Immature natural killer cell (primary cell): ENCODE results near the gene SCYGR5. TPM values are rescaled to one million over a fixed set of nuclear protein-coding genes. Genes with fewer than 3 reads are reported as not detected.
"Not testable (repeated sequence)": the region's sequence is repeated elsewhere in the genome, so short reads cannot be mapped to it uniquely, and the experiment has no call there.

Experiments
- DNase-seq, 3 donors: peaks; one replicate each; pipeline ENCODE4 v3.0.0; 2022; ENCODE audit warnings: mixed read lengths in 1 of 3
- H3K27ac Mint-ChIP-seq, 6 donors: one replicate each; pipeline ENCODE4 v1.8.0; 2020; ENCODE audit warnings: mixed read lengths in 6 of 6, mild to moderate bottlenecking in 5 of 6, inconsistent platforms in 4 of 6, moderate library complexity in 3 of 6
- H3K27me3 Mint-ChIP-seq, 3 donors: one replicate each; pipeline ENCODE4 v1.8.0; 2020 to 2021; ENCODE audit warnings: low read depth in 3 of 3, mild to moderate bottlenecking in 3 of 3, mixed read lengths in 3 of 3, moderate library complexity in 3 of 3, inconsistent platforms in 1 of 3
- H3K36me3 Mint-ChIP-seq, 3 donors: one replicate each; pipeline ENCODE4 v1.8.0; 2020; ENCODE audit warnings: mixed read lengths in 3 of 3, inconsistent platforms in 2 of 3, mild to moderate bottlenecking in 2 of 3
- H3K4me1 Mint-ChIP-seq, 2 donors: one replicate each; pipeline ENCODE4 v1.8.0; 2020; ENCODE audit warnings: inconsistent platforms in 2 of 2, mild to moderate bottlenecking in 2 of 2, mixed read lengths in 2 of 2, moderate library complexity in 1 of 2
- H3K4me3 Mint-ChIP-seq, 5 donors: one replicate each; pipeline ENCODE4 v1.8.0; 2020; ENCODE audit warnings: mild to moderate bottlenecking in 5 of 5, mixed read lengths in 5 of 5, inconsistent platforms in 3 of 5, moderate library complexity in 3 of 5
- H3K9me3 Mint-ChIP-seq, 6 donors: one replicate each; pipeline ENCODE4 v1.8.0; 2020; ENCODE audit warnings: mild to moderate bottlenecking in 6 of 6, mixed read lengths in 6 of 6, inconsistent platforms in 4 of 6, moderate library complexity in 3 of 6
- polyA plus RNA-seq, 3 donors: library from polyadenylated mRNA; unstranded; fragments of 300-500 nt; fragmentation: Illumina TruSeq; gene quantifications; one replicate each; pipeline ENCODE4 v1.2.3, GENCODE V29; 2021

The SCYGR5 gene, protein sequence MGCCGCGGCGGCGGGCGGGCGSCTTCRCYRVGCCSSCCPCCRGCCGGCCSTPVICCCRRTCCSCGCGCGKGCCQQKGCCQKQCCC
- polyA plus RNA-seq: not detected

DNA sequence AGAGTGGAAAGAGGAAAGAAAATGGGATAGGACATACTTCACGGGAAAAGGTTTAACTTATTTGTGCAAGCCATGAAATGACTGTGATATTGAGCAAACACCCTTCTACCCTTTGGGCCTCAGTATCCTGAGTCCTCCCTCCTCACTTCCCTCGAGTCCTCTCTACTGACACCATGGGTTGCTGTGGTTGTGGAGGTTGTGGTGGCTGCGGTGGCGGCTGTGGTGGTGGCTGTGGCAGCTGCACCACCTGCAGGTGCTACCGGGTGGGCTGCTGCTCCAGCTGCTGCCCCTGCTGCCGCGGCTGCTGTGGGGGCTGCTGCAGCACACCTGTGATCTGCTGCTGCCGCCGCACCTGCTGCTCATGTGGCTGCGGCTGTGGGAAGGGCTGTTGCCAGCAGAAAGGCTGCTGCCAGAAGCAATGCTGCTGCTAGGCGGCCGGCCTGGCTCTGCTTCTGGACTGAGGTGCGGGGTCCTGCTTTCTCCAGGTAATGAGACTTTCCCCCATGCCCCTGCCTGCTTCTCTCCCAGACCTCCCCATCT is at the start of gene SCYGR5:
TSS of gene SCYGR5 (plus strand) at position 174 of the 540 bp plus-strand sequence. CDS start at position 174, 0 bp downstream.
- not testable (repeated sequence) for H3K4me1 Mint-ChIP-seq, H3K4me3 Mint-ChIP-seq, H3K27me3 Mint-ChIP-seq, H3K36me3 Mint-ChIP-seq, H3K9me3 Mint-ChIP-seq, DNase-seq, H3K27ac Mint-ChIP-seq

DNA sequence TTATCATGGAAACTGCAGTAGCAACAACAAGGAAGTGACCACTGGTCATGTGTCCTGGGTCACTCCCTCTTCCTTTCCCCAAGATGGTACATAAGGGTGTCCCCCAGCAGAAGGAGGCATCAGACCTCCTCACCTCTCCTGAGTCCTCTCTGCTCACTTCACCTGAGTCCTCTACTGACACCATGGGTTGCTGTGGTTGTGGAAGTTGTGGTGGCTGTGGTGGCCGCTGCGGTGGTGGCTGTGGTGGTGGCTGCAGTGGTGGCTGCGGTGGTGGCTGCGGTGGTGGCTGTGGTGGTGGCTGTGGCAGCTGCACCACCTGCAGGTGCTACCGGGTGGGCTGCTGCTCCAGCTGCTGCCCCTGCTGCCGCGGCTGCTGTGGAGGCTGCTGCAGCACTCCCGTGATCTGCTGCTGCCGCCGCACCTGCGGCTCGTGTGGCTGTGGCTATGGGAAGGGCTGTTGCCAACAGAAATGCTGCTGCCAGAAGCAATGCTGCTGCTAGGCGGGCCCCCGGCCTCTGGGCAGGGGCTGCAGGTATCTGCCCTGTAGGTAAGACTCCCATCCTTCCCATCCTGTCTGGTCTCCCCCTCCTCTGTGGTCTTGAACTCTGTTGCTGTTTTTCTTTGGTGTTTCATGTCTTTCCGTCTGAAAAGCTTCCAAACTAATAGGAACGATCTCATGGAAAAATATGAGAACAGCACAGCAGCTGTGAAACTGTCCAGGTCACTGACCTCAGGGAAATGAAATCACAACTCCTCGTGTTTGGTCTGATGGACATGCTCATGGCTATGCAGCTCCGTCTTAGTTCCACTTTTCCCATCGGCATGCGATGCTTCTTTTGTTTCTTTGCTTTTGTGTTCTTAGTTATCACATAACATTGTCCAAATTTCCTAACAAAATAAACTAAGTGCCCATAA is 49.0 kb upstream of the SCYGR5 start, which contains the start of gene SCYGR4:
TSS of gene SCYGR4 (plus strand) at position 183 of the 915 bp plus-strand sequence. CDS start at position 183, 0 bp downstream.
- H3K27ac Mint-ChIP-seq: no peak within 1 kb of the TSS
- no peak for DNase-seq
- H3K4me1 Mint-ChIP-seq: no peaks in the 10 kb centered on the region
- peaks cover 0 to 3% (median 0%) of the 10 kb centered on the region in 6 donors for H3K9me3 Mint-ChIP-seq
- peaks cover 2 to 5% (median 3%) of the 10 kb centered on the region in 3 donors for H3K27me3 Mint-ChIP-seq
- no peak within 1 kb of the TSS for H3K4me3 Mint-ChIP-seq
- no peaks in the 10 kb centered on the region for H3K36me3 Mint-ChIP-seq

DNA sequence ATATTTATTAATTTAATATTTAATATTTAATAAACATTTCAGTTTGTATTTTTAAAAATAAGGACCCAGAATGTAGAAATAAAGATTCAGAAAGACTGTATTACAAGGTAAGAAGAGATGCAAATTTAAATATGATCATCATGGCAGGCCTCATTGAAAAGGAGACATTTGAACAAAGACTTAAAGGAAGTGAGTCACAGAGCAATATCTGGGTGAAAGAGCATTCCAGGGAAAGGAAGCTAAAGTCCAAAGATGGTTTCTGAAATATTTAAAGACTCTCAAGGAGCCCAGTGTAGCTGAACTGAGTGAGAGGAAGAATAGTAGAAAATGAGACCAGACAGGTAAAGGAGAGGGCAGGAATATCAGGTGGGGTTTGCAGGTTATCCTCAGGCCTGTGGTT is 43.4 kb upstream of the SCYGR5 start:
- H3K36me3 Mint-ChIP-seq: no peaks in the 10 kb centered on the region
- no peak overlapping the region for H3K4me3 Mint-ChIP-seq
- peaks cover 2 to 6% (median 2%) of the 10 kb centered on the region in 3 donors for H3K27me3 Mint-ChIP-seq
- no peak overlapping the region for H3K27ac Mint-ChIP-seq
- H3K4me1 Mint-ChIP-seq: no peaks in the 10 kb centered on the region
- no peak for DNase-seq
- H3K9me3 Mint-ChIP-seq: no peaks in the 10 kb centered on the region

DNA sequence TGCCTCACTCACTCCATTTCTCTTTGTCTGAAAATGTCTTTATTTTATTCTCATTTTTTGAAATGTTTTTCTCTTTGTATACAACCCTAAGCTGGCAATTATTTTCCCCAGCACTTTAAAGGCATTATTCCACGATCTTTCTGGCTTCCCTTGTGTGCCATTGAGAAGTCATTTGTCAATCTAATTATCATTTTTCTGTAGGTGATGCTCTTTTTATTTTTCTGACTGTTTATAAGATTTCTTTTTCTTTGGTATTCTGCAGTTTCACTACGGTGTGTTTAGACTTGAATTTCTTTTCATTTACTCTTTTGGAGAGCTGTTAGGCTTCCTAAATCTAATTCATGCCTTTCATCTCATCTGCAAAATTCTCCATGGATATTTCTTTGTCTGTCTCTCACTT is 41.2 kb upstream of the SCYGR5 start:
- Mint-ChIP-seq H3K4me3 (no peak overlapping the region), H3K27me3 (peaks cover 2 to 7% (median 2%) of the 10 kb centered on the region in 3 donors), H3K36me3 (no peaks in the 10 kb centered on the region), H3K27ac (no peak overlapping the region), H3K4me1 (no peaks in the 10 kb centered on the region), H3K9me3 (no peaks in the 10 kb centered on the region)
- no peak for DNase-seq

DNA sequence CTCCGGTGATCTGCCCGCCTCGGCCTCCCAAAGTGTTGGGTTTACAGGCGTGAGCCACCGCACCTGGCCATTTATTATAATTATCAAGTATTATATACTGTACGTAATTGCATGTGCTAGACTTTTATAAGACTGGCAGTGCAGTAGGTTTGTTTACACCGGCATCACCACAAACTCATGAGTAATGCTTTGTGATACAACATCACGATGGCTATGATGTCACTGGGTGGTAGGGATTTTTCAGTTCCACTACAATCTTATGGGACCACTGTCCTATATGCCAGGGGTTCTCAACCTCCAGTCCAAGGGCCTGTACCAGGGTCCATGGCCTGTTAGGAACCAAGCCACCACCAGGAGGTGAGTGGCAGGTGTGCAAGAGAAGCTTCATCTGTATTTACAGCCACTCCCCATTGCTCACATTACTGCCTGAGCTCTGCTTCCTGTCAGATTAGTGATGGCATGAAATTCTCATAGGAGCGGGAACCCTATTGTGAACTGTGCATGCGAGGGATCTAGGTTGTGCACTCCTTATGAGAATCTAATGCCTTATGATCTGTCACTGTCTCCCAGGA is 39.9 kb upstream of the SCYGR5 start:
- Mint-ChIP-seq H3K36me3 (no peaks in the 10 kb centered on the region), H3K4me1 (no peaks in the 10 kb centered on the region), H3K27ac (no peak overlapping the region), H3K4me3 (no peak overlapping the region), H3K9me3 (no peaks in the 10 kb centered on the region), H3K27me3 (peaks cover 2 to 8% (median 3%) of the 10 kb centered on the region in 3 donors)
- DNase-seq: no peak

DNA sequence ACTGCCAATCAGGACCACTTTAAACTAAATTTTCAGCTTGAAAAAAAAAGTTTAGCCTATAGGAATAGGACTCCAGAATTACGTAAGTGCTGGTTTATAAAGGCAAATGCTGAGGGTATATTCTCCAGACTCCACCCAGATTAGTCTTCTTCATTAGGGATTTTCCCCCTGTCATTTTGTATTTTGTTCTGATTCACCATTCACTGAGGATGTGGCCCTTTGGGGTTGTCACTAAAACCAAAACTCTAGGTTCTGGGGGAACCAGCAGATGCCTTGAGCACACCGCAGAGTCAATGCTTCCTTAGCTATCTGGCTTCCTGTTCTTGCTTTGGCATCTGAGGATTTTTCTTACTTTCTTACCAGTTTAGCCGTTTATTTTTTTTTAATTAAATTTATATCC is 38.8 kb upstream of the SCYGR5 start:
- Mint-ChIP-seq H3K27me3 (peaks cover 0 to 8% (median 3%) of the 10 kb centered on the region in 3 donors), H3K9me3 (no peaks in the 10 kb centered on the region), H3K36me3 (no peaks in the 10 kb centered on the region), H3K4me3 (no peak overlapping the region), H3K27ac (no peak overlapping the region), H3K4me1 (no peaks in the 10 kb centered on the region)
- no peak for DNase-seq

DNA sequence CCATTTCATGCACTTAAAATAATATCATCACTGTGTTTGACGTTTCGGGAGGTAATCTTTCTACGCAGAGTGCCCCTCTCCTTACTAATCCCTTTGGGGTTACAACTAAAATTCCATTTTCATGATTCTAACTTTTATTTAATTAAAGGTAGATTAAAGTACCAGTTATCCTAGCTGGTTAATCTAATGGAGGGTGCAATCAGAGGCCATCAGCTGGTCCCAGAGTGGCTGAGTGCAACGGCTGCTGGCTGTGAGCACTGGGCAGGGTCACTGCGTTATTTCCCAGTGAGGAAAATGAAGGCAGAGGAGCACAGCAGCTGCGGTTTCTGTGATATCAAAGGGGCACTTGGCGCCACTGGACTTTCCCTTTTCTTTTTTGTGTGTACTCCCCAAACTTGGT is 37.2 kb upstream of the SCYGR5 start:
- no peak for DNase-seq
- no peaks in the 10 kb centered on the region for H3K9me3 Mint-ChIP-seq
- H3K27me3 Mint-ChIP-seq: peaks cover 0 to 6% (median 3%) of the 10 kb centered on the region in 3 donors
- no peaks in the 10 kb centered on the region for H3K4me1 Mint-ChIP-seq
- no peak overlapping the region for H3K27ac Mint-ChIP-seq
- H3K4me3 Mint-ChIP-seq: no peak overlapping the region
- H3K36me3 Mint-ChIP-seq: no peaks in the 10 kb centered on the region

DNA sequence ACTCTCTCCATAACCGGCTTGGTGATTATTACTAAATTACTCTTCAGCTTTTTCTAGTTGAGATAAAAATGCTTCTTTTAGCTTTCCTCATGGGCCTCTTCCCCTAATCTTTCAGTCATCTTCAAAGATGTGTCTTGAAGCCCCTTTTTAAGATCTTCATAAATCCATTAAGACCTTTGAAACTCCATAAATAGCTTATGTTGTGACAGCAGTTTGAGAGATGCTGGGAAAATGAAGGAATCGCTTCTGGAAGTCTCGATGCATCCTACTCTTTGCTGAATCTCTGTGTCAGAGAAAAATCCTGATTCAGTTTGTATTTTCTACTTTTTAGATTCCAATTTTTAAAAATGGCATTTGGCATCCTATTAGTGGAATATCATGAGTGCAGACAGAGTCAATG is 36.3 kb upstream of the SCYGR5 start:
- DNase-seq: no peak
- H3K27me3 Mint-ChIP-seq: peaks cover 0 to 6% (median 3%) of the 10 kb centered on the region in 3 donors
- H3K9me3 Mint-ChIP-seq: no peaks in the 10 kb centered on the region
- H3K4me1 Mint-ChIP-seq: no peaks in the 10 kb centered on the region
- H3K27ac Mint-ChIP-seq: no peak overlapping the region
- no peak overlapping the region for H3K4me3 Mint-ChIP-seq
- no peaks in the 10 kb centered on the region for H3K36me3 Mint-ChIP-seq

DNA sequence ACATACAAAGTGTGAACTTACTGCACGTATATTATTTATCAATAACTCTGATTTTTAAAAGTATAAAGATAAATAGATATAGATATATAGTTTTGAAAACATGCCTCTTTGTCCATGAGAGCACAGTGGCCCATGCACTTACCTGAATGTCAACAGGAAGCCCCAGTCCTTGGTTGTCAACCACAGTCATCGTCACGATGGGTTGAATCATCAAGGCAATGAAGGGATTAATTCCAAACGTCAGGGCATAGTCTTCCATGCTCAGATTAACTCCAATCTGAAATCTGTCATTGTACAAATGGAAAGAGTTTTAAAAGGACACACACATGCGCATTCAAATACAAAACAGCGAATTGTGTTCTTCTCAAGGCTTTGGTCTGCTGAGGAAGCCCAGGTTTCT is 33.8 kb upstream of the SCYGR5 start:
- DNase-seq: no peak
- Mint-ChIP-seq H3K27ac (no peak overlapping the region), H3K4me1 (no peaks in the 10 kb centered on the region), H3K9me3 (no peaks in the 10 kb centered on the region), H3K27me3 (peaks cover 2 to 6% (median 5%) of the 10 kb centered on the region in 3 donors), H3K4me3 (no peak overlapping the region), H3K36me3 (no peaks in the 10 kb centered on the region)

DNA sequence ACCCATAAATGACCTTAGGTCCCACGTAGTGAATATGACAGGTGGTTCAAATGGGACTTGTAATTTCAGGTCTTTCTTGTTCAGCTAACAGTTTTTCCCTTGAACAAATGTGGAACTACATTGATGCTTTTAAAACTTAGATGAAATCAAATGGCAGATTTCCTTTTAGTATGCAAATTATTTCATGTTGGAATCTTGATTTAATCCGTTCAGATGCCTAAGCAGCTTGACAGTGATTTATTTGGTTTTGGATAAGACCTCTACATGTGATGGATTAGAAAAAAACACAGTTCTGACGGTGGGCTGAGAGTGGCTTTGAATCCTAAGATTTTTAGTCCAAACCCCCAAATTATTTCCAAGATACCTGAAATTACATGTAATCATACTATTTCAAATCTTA is 32.4 kb upstream of the SCYGR5 start:
- H3K36me3 Mint-ChIP-seq: no peaks in the 10 kb centered on the region
- no peak for DNase-seq
- H3K27ac Mint-ChIP-seq: no peak overlapping the region
- no peaks in the 10 kb centered on the region for H3K4me1 Mint-ChIP-seq
- peaks cover 3 to 6% (median 6%) of the 10 kb centered on the region in 3 donors for H3K27me3 Mint-ChIP-seq
- no peaks in the 10 kb centered on the region for H3K9me3 Mint-ChIP-seq
- H3K4me3 Mint-ChIP-seq: no peak overlapping the region

DNA sequence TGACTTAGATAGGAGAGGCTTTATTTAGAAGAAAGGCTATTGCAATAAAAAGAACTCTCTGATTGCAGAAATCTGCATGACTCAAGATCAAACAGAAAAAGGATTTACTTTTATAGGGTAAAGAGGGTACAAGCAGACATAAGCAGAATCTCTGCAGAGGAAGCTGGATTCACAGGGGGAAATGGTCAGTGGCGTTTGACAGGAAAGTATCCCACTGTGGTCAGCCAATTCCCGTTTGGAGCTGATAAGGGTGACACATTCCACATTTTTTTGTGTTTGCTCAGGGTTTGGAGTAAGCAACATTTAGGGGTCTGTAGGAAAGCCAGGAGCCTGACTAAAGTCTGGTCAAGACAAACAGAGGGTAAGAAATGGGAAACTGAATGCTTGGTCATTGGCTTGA is 23.9 kb upstream of the SCYGR5 start:
- no peak for DNase-seq
- H3K36me3 Mint-ChIP-seq: no peaks in the 10 kb centered on the region
- H3K4me1 Mint-ChIP-seq: no peaks in the 10 kb centered on the region
- H3K27ac Mint-ChIP-seq: no peak overlapping the region
- no peak overlapping the region for H3K4me3 Mint-ChIP-seq
- peaks cover 0 to 5% (median 3%) of the 10 kb centered on the region in 3 donors for H3K27me3 Mint-ChIP-seq
- no peaks in the 10 kb centered on the region for H3K9me3 Mint-ChIP-seq

DNA sequence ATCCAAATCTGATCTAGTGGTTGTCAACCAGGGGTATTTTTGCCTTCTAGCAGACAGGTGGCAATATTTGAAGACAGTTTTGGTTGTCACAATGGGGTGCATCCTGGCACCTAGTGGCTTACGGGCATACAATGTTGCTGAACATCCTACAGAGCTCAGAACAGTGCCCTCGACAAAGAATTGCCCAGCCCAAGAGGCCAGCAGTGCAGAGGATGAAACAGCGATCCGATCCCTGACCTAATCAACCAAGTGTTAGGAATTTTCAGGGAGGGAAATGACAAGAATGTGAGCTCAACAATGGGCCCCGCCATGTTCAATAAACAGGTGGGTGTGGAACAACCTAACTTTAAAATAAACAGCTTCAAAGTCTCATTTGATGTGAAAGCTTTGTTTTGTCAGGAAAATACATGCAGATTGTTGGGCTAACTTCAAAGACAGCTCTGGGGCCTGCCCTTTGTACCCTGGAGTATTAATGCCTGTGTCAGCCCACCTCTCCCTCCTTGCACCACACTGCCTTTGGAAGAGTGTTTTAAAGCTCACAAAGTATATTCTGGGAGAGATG is 22.5 kb upstream of the SCYGR5 start:
- H3K27ac Mint-ChIP-seq: no peak overlapping the region
- DNase-seq: no peak
- no peaks in the 10 kb centered on the region for H3K36me3 Mint-ChIP-seq
- H3K4me3 Mint-ChIP-seq: no peak overlapping the region
- no peaks in the 10 kb centered on the region for H3K4me1 Mint-ChIP-seq
- H3K27me3 Mint-ChIP-seq: peaks cover 0 to 2% (median 2%) of the 10 kb centered on the region in 3 donors
- no peaks in the 10 kb centered on the region for H3K9me3 Mint-ChIP-seq

DNA sequence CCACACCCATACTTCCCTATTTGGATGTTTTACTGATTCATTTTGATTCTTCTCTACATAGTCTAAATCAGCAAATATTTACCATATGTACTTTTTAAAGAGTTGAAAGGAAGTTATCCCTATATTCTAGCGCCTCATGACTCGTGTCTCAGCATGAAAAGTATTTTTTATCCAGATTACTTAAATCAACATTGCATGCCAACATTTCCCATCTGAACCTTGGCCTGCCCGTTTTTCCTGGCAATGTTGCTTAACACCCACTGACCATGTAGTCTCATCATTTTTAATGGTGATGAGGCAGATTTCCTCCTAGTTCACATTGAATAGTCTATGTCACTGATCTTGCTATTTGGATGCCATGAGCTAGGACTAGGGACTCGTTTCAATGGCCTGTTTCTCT is 13.2 kb upstream of the SCYGR5 start:
- Mint-ChIP-seq H3K27me3 (peaks cover under 1 to 6% (median 4%) of the 10 kb centered on the region in 3 donors), H3K36me3 (no peaks in the 10 kb centered on the region), H3K4me3 (no peak overlapping the region), H3K9me3 (no peaks in the 10 kb centered on the region), H3K27ac (no peak overlapping the region), H3K4me1 (no peaks in the 10 kb centered on the region)
- no peak for DNase-seq

DNA sequence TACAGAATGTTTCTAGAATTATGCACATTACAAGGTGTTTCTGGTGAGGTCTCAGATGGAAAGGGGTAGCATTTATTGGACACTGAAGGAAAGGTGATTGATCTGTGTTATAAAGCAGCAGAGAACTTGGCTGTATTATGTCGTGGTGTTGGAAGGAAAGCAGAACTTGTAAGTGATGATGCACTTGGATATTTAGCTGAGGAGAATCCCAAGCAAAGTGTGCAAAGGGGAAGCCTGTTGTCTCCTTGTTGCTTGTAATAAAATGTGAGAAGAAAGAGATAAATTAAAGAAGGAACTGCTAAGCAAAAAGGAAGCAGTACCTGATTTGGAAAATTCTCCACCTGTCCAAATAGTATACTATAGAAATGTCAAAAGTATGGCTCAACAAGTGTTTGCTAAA is 12.2 kb upstream of the SCYGR5 start:
- no peak for DNase-seq
- Mint-ChIP-seq H3K27me3 (peaks cover 0 to 6% (median 5%) of the 10 kb centered on the region in 3 donors), H3K36me3 (no peaks in the 10 kb centered on the region), H3K9me3 (no peaks in the 10 kb centered on the region), H3K27ac (no peak overlapping the region), H3K4me1 (no peaks in the 10 kb centered on the region), H3K4me3 (no peak overlapping the region)
